ENCODE data around the gene WNT2B.

WNT2B gene

DNA sequence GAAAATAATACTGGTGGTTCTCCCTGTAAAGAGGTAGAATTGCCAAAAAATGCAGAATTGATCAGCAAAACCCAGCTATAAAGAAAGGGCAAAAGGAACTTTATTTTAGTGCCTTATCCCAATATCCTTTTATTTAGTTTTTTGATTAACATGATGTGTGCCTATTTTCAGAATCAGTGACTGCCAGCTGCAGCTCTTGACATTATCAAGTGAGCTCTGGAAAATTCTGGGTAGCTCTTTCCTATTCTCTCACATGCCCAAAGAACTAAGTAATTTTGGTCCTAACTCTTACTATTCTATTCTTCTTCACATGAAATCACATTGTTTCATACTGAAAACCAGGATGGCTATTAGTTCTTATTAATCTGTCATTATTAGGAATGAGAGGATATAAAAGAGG is 22.1 kb downstream of the WNT2B start:
- no peak for DNase-seq

DNA sequence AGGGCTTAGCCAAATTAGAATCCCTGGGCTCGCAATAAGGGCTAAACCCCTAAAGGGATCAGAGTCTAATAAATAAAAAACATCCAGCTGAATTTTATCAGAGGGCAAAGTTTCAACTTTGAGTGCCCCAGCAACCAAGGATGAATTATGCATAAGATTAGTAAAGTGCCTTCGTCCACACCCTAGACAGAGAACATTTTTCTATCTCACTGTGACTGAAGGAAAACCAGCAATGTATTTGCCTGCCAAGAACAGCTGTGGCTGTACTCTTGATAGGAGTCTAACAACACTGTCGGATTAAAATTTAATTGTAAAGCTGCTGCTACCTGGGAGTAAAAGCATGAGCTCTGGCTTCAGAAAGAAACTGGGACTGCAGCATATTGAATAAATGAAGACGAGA is 23.3 kb downstream of the WNT2B start:
- no peak for DNase-seq

DNA sequence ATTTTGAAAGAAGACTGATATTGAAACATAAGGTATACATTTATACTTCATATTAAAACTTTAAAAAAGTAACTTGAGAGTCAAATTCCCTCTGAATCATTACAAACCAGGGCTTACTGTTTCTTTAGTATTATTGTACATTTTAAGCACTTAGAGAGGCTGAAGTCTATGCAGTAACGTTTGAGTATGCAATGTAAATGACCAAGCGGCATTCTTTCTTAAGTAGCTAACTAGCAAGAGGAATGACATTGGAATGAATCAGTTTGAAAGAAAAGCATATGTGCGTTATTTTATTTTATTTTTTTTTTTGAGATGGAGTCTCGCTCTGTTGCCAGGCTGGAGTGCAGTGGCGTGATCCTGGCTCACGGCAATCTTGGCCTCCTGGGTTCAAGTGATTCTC is 24.3 kb downstream of the WNT2B start:
- no peak for DNase-seq

DNA sequence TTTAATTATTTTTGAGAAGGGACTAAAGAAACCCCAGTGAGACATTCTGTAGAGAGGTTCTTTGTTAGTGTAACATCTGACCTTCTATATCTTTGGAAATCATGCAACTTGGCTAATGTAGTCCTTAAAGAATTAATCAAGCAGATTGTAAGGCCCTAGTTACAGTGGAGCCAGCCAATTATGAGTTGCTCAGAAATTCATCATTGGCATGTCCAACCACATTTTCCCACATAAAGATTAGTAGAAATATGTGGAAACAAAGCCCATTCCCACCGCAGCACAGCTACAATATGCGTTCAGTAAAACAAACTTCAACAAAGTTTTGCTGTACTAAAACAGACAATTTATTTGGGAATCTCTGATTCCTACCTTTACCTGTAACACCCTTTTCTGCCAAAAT is 27.8 kb downstream of the WNT2B start:
- DNase-seq, result no peak

DNA sequence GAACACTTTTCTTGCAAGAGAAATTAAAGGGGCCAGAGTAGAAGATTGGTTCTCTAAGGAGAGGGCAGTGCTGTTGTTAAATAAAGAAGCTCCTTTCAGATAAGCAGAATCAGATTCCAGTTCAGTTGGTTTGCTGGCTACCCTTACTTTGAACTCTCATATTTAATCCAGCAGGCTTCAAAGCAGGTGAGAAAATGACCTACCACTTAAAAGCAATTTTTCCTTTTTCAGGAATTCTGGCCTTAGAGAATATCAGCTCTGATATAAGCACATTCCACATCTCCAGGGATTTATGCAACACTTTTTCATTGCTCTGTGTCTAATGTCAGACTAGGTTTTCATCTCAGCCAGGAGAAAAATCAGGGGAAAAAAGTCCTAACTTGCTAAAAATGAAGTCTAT is 28.7 kb downstream of the WNT2B start:
- DNase-seq, result no peak

DNA sequence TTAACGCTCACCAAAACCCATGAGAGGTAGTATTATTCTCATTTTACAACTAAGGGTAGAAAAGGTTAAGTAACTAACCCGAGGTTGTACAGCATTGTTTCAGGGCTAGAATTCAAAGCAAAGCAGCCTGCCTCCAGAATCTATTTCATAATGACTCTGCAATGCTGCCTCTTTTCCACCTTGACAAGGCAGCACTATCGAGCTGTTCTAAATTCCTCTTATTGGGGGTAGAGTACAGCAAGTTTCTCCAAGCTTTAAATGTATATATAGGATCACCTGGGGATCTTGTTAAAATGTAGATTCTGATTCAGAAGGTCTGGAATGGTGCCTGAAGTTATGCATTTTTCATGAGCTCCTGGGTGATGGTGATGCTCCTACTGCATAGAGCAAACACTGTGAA is 30.1 kb downstream of the WNT2B start:
- no peak for DNase-seq

DNA sequence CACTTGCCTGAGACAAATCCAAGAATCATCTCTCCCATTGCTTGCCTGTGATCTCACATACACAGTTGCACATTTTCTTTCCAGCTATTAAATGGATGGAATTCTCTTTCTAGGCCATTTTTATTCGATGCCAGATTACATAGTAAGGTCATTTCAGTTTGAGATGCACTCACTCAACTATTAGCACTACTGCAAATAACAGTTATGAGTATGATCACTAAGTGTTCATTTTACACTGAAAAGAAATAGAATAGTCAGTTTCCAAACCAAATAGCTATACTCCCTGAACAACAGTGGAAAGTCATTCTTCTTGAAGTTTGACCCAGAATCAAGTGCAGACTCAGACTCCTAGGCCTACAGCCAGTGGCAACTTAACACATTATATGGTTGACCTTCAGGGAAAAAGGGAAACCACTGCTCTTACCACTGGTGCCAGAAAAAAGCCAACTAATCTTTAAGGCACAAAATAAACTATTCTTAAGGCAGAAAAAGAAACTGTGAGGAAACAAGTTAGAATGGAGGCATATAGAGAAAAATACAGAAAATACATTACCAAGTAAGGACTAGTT is 31.5 kb downstream of the WNT2B start:
- DNase-seq, result no peak

DNA sequence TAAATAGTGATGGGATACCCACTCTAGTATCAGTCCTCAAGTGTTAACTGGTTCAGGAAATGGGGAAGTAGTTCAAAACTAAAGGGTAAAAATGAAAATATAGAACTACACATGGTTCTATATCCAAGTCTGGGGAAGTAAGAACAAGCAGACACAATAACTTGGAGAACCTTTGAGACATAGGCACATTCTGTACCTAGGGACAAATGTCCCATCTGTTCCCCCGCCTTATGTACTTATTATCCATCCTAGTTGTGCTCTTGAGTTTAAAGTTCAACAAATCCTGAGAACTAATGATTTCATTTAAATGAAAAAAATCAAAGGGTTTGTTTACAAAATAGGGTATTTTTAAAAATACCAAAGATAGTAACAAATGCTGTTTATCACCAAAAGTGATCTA is 32.5 kb downstream of the WNT2B start:
- no peak for DNase-seq

DNA sequence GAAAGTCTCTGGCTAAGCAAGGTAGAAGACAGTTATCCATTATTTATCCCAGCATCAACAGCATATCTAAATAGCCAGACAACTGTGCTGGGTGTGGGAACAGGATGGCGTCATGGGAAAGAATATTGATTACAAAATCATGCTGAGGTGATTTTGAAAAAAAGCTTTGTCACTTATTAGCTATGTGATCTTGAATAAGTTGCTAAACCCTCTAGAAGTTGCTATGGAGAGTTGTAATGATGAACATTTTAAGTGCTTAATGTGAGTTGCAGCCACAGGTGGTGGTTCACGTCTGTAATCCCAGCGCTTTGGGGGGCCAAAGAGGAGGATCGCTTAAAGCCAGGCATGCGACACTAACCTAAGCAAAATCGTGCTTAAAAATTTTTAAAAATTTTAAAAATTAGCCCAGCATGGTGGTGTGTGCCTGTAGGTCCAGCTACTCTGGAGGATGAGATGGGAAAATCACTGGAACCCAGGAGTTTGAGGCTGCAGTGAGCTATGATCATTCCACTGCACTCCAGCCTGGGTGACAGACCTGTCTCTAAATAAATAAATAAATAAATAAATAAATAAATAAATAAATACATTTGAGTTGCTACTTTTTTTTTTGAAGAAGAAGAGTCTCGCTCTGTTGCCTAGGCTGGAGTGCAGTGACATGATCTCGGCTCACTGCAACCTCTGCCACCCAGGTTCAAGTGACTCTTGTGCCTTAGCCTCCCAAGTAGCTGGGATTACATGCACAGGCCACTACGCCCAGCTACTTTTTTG is 33.6 kb downstream of the WNT2B start:
- no peak for DNase-seq

DNA sequence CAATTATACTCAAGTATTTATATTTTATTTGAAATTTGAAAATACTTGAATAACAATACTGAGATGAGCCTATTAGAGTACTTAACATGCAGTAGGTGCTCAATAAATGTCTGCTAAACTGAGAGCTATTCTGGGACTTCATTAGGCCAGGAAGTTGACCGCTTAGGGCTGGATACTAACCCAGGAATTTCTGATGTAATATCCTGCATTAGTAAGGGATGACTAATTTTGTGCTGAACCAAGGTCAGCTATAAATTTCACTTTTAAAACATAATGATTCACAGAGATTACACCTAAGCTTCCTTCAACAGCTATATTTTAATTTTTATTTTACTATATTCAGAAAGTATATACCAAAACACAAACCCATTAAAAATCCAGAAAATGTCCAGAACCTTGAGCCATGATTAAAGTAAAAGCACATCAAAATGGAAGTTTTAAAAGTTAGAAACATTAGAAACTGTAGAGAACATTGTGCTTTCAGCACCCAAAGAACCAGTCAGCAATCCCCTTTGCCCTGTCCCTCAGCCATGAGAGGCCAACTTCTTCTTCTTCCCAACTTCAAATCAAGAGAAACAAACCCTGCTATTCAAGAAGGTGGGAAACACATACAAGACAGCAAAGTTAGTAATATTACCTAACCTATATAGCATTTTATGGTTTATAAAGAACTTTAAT is 35.4 kb downstream of the WNT2B start:
- no peak for DNase-seq

DNA sequence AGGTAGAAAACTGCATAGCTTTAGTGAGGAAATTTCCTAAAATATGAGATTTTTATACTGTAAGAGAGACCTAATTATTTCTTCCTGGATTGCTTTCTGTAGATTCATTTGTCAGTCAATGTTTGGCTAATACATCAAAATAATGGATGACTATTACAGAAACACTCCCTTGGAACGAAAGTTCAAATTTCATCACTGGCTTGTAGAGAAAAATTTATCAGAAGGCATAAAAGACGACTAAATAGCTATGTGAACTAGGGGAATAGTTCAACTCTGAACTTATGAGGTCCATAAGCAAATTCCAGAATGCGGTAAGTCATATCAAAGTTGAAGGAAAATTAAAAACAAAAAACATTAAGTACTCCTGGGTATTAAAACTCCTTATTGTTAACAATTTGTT is 36.0 kb downstream of the WNT2B start:
- DNase-seq, result no peak

DNA sequence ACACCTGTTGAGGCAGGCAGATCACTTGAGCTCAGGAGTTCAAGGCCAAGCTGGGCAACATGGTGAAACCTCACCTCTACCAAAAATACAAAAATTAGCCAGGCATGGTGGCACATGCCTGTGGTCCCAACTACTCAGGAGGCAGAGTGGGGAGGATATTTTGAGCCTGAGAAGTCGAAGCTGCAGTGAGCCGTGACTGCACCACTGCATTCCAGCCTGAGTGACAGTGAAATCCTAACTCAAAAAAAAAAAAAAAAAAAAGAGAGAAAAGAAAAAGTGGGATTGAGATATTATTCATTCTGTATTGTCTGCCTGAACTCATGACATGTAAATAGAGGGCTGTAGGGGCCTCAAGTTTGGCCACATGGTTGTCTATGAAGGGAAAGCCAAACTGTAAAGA is 37.3 kb downstream of the WNT2B start:
- no peak for DNase-seq

DNA sequence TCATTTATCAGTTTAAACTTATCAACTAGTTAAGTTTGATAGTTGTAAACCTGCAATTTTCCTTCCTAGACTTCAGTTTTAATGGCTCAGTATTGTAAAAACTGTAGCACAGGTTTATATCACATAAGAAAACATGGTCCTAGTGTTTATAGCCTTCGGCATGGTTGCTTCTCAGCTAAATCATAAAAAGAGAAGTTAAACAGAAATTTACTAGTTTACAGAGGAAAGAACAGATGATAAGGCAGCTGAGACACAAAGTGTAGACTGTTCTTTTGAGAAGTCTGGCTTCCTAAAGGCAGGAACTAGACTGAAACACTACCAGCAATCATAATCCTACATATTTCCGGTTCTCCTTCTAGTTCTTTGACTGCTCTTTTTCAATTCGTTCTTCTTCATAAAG is 39.8 kb downstream of the WNT2B start:
- DNase-seq, result no peak

DNA sequence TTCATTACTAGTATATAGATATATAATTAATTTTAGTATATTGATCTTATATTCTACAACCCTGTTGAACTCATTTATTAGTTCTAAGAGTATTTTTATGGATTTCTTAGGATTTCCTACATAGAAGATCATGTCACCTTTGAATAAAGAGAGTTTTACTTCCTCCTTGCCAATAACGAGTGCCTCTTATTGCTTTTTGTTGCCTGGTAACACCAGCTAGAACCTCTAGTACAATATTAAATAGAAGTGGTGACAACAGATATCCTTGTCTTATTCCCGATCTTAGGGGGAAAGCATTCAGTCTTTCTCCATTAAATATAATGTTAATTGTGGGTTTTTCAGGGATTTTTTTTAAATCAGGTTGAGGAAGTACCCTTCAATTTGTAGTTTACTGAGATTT is 40.8 kb downstream of the WNT2B start:
- no peak for DNase-seq

DNA sequence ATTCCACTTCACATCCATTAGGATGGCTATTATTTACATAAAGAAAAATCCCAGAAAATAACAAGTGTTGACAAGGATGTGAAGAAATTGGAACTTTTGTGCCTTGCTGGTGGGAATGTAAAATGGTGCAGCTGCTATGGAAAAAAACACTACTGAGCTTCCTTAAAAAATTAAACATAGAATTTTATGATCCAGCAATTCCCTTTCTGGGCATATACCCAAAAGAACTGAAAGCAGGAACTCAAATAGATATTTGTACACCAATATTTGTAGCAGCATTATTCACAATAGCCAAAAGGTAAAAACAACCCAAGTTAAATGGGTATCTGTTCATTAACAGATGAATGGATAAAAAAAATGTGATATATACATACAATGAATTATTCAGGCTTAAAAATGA is 45.6 kb downstream of the WNT2B start:
- no peak for DNase-seq

DNA sequence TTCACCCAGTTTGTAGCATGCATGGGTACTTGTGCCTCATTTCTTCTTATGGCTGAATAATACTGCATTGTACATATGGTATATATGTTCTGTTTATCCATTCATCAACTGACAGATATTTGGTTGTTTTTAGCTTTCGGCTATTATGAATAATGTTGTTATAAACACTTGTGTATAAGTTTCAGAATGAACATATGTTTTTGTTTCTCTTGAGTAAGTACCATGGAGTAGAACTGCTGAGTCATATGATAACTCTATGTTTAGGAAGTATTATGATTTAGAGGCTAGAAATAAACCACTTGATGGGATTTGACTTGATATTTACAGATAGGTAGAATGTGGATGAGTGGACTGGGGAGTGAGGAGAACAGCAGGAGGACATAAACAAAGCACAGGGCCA is 48.6 kb downstream of the WNT2B start:
- DNase-seq, result no peak

DNA sequence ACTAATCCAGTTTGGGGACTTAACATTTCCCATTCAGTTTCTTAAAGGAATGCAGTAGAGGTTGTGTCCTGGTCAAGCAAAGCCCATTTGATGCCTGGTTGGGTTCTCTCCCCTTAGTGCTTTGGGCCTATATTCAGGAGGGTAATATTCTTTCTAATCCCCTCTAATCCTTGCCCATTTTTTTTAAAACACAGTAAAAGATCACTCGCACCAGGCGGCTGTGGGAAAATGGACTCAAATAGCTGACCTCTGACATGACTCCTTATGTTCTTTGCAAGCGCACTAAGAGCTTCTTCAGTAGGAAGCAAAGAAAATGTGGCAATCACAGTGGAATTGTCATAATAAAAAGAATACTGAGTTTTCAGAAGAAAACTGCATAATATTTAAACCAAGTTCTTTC is 49.9 kb downstream of the WNT2B start:
- DNase-seq, result no peak

DNA sequence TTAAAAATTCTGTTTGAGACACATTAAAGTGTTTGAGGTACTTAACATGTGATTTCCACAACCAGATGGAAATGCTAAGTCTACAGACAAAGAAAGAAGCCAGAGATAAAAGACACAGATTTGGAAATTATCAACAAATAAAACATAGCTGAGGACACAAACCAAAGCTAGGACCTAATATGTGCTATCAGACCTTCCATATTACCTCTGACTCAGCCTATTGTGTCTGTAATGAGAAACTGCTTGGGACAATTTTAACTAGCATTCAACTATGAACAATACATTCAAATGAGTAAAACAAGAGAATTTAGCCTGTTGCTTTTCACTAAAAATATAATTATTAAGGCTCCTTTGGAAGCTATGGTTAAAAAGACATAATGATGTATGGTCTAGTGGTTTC is 54.6 kb downstream of the WNT2B start:
- no peak for DNase-seq

DNA sequence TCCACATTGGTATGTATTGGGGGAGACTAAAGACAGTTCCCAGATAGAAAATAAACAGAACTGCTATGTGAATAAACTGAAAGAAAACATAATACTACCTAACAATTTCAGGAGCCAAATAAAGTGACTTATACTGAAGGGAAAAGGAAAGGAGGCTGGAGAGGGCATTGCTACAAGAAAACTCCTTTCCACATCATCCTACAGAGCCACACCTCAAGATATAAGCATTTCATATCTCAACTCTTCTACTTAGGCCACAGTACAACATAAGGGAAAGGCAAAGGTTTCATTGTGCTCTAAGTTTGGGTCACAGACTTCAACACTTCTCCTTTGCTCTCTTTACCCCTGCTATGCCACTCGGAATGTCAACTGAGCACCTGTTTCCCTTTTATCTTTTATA is 55.3 kb downstream of the WNT2B start:
- no peak for DNase-seq

DNA sequence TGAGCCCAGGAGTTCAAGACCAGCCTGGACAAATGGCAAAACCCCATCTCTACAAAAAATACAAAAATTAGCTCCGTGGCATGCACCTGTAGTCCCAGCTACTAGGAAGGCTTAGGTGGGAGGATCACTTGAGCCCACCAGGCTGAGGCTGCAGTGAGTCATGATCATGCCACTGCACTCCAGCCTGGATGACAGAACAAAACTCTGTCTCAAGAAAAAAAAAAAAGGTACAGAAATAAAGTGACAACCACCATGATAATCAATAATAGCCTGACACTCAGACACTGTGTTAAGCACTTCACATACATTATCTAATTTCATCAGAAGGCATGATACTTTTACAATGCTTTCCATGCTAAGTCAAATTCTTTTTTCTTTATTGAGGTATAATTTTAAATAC is 57.0 kb downstream of the WNT2B start:
- no peak for DNase-seq

DNA sequence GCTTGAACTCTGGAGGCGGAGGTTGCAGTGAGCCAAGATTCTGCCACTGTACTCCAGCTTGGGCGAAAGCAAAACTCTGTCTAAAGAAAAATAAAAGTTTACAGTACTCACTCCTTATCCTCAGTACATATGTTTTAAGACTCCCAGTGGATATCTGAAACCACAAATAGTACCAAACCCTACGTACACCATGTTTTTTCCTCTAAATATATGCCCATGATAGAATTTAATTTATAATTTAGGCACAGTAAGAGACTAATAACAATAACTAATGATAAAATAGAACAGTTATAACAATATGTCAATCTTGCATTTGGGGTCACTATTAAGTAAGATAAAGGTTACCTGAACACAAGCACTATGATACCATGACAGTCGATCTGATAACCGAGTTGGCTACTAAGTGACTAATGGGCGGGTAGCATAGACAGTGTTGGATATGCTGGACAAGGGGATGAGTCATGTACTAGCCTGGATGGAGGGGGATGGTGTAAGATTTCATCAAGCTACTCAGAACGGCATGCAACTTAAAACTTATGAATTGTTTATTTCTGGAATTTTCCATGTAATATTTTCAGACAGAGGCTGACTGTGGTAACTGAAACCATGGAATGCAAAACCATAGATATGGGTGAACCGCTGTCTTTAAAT is 66.5 kb downstream of the WNT2B start:
- DNase-seq, result no peak

DNA sequence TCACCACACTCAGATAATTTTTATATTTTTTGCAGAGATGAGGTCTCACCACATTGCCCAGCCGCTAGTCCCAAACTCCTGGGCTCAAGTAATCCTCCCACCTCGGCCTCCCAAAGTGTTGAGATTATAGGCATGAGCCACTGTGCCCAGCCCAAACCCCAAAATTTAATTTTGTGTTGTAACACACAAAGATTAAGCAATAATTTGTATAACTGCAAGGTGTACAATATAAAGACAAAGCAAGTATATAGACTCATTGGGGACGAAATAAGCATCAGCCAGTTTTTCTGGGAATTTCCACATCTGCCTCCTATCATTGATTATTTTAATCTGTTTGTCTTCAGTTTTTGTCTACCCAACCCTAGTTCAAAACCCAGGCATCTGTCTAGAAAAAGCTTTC is 67.5 kb downstream of the WNT2B start:
- no peak for DNase-seq

All from NCI-H1694 (cell line).